ENCODE measurements around the gene CHMP6.
A peak's percentile ranks its signal among the peaks of the same experiment; 100 is the strongest.

The CHMP6 gene

GRCh38 chr17:80971704-80972304 lies 19.8 kb upstream of the CHMP6 start:
- DNase-seq = no peak

GRCh38 chr17:80976701-80977100 lies 14.9 kb upstream of the CHMP6 start:
- no peak for DNase-seq

- no peak for DNase-seq
Measured at GRCh38 chr17:80977172-80977571, 14.5 kb upstream of the CHMP6 start.

GRCh38 chr17:80978499-80979497 lies 12.8 kb upstream of the CHMP6 start:
- DNase-seq = no peak

- DNase-seq = no peak
Measured at GRCh38 chr17:80979547-80980378, 11.9 kb upstream of the CHMP6 start.

GRCh38 chr17:80980397-80981061 lies 11.1 kb upstream of the CHMP6 start:
- no peak for DNase-seq

GRCh38 chr17:80981062-80981902 lies 10.4 kb upstream of the CHMP6 start:
- no peak for DNase-seq

- no peak for DNase-seq
Measured at GRCh38 chr17:80981929-80982425, 9.7 kb upstream of the CHMP6 start.

GRCh38 chr17:80982426-80982974 lies 9.1 kb upstream of the CHMP6 start:
- DNase-seq = no peak

GRCh38 chr17:80983545-80983944 lies 8.1 kb upstream of the CHMP6 start:
- no peak for DNase-seq

GRCh38 chr17:80984749-80985148 lies 6.9 kb upstream of the CHMP6 start:
- DNase-seq = no peak

- DNase-seq = no peak
Measured at GRCh38 chr17:80986046-80986445, 5.6 kb upstream of the CHMP6 start.

GRCh38 chr17:80986816-80987475 lies 4.7 kb upstream of the CHMP6 start:
- peak; percentile 34 for DNase-seq

GRCh38 chr17:80987941-80988461 lies 3.6 kb upstream of the CHMP6 start:
- no peak for DNase-seq

- DNase-seq = no peak
Measured at GRCh38 chr17:80989586-80989913, 2.1 kb upstream of the CHMP6 start.

GRCh38 chr17:80990921-80991644 lies 558 bp upstream of the CHMP6 start:
- DNase-seq = no peak

- DNase-seq = no peak
Measured at GRCh38 chr17:80992077-80992947, 671 bp downstream of the CHMP6 start.

GRCh38 chr17:80992948-80993624 lies 1.4 kb downstream of the CHMP6 start:
- no peak for DNase-seq

All from hematopoietic multipotent progenitor cell treated with erythropoietin and hydrocortisone succinate and interleukin-3 and kit ligand, for 6 days (in vitro differentiated cells).